ENCODE data around the gene CLCN6. TPM values are rescaled to one million over a fixed set of nuclear protein-coding genes. Genes with fewer than 3 reads are reported as not detected.
A peak's percentile ranks its signal among the peaks of the same experiment; 100 is the strongest.

CLCN6 gene
- total RNA-seq, 1 experiment from 2014 or later, result 14.0 TPM

DNA sequence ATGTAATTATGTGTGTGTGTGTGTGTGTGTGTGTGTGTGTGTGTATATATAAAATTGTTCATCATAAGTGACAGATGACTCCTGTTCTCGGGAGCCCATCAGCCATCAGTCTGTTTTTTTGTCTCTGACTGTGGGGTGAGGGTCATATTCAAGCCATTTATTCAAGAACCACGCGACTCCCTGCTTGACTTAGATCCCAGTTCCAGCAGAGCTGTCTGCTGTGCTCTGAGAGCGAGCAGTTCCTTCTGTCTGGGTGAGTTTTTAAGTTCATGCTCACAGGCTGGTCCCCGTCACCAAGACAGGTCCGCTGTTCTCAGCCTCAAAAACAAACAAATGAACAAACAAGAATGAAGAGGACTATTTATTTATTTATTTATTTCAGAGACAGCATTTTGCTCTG, 71.1 kb downstream of the CLCN6 start:
- Histone ChIP-seq H3K4me3 (ENCODE audit: insufficient read depth, low read depth, low read length) (no peak overlapping the region), H3K27me3 (ENCODE audit: control insufficient read depth, insufficient read depth, low read length) (no peaks in the 10 kb centered on the region), H3K36me3 (replicated peaks; ENCODE audit: control insufficient read depth, insufficient read depth, low read length) (no peaks in the 10 kb centered on the region)
- DNase-seq, result no peak

DNA sequence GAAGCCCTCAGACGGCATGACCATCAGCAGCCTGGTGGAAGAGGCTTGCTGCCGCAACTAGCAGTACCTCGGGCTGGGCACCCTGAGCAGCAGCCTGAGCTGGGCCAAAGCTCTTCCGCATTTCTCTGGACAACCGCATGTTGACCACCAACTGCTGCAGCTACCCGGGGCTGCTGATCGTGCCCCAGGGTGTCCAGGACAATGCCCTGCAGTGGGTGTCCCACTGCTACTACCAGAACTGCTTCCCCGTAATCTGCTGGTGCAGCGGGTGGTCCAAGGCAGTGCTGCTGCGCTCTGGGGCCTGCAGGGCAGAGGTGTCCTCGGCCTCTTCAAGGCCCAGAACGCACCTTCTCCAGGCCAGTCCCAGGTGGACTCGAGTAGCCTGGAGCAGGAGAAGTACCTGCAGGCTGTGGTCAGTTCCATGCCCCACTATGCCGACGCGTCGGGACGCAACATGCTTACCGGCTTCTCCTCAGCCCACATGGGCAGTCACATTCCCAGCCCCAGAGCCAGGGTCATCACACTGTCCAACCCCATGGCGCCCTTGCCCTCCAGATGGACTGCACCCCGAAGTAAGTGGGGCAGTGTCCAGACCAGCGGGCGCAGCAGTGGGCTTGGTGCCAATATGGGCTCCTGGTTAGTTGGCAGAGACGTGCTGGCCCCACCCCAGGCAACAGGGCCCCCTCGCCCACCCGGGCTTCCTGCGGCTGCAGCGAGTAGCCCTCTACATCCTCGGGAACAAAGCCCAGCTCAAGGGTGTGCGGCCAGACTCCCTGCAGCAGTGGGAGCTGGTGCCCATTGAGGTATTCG, 72.3 kb downstream of the CLCN6 start:
- H3K27me3 ChIP-seq (ENCODE audit: control insufficient read depth, insufficient read depth, low read length), result no peaks in the 10 kb centered on the region
- H3K36me3 ChIP-seq (replicated peaks; ENCODE audit: control insufficient read depth, insufficient read depth, low read length), result no peaks in the 10 kb centered on the region
- no peak overlapping the region for H3K4me3 ChIP-seq (ENCODE audit: insufficient read depth, low read depth, low read length)
- peak; percentile 36 for DNase-seq

DNA sequence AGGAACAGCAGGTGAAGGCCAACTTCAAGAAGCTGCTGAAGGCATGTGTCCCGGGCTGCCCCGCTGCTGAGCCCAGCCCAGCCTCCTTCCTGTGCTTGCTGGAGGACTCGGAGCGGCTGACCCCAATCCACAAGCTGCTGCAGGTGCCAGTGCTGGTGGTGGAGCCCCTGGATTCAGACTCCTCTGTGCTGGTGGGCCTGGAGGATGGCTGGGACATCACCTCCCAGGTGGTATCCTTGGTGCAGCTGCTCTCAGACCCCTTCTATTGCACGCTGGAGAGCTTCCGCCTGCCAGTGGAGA, 72.8 kb downstream of the CLCN6 start:
- DNase-seq, result peak; percentile 41
- Histone ChIP-seq H3K36me3 (replicated peaks; ENCODE audit: control insufficient read depth, insufficient read depth, low read length) (no peaks in the 10 kb centered on the region), H3K4me3 (ENCODE audit: insufficient read depth, low read depth, low read length) (no peak overlapping the region), H3K27me3 (ENCODE audit: control insufficient read depth, insufficient read depth, low read length) (no peaks in the 10 kb centered on the region)

DNA sequence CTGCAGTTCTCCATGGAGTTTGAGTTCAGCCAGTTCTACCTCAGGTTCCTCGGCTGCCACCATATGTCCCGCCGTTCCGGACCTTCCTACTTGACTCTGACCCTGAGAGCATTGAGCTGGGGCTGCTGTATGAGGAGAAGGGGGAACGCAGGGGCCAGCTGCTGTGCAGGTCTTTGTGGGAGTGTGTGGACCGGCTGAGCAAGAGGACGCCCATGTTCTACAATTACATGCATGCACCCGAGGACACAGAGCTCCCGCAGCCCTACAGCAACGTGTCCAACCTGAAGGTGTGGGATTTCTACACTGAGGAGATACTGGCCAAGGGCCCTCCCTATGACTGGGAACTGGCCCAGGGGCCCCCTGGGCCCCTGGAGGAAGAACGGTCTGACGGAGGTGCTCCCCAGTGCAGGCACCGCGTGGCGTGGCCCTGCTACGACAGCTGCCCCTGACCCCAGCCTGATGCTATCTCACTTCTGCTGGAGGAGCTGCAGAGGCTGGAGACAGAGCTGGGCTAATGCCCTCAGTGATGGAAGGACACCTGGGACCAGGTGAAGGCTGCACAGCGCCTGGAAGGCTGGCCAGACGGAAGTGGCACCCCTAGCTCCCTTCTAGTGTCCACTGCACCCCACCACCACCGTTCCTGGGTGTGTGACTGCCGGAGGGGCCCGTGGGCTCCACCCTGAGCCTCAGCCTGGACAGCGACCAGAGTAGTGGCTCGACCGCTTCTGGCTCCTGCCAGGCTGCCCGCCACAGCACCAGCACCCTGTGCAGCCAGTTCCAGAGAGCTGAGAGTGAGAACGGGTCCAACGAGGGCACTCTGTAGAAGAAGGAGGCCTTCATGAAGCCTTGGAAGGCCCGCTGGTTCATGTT, 73.6 kb downstream of the CLCN6 start:
- Histone ChIP-seq H3K27me3 (ENCODE audit: control insufficient read depth, insufficient read depth, low read length) (no peaks in the 10 kb centered on the region), H3K36me3 (replicated peaks; ENCODE audit: control insufficient read depth, insufficient read depth, low read length) (no peaks in the 10 kb centered on the region), H3K4me3 (ENCODE audit: insufficient read depth, low read depth, low read length) (no peak overlapping the region)
- DNase-seq, result peak; percentile 35

DNA sequence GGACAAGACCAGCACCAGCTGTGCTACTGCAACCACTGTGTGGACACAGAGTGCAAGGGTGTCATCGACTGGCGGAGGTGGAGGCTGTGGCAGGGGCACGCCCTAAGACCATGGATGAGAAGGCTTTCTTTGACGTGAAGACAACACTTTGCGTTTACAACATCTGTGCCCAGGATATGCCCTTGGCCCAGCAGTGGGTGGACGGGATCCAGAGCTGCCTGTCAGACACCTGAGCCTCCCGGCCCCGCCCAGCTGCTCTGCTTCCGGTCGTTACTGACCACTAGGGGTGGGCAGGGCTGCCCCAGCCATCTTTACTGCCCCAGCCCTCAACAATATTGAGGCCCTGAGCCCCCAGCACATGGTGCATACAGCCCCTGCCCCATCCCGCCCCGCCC, 74.2 kb downstream of the CLCN6 start:
- Histone ChIP-seq H3K4me3 (ENCODE audit: insufficient read depth, low read depth, low read length) (no peak overlapping the region), H3K27me3 (ENCODE audit: control insufficient read depth, insufficient read depth, low read length) (no peaks in the 10 kb centered on the region), H3K36me3 (replicated peaks; ENCODE audit: control insufficient read depth, insufficient read depth, low read length) (no peaks in the 10 kb centered on the region)
- peak; percentile 58 for DNase-seq

DNA sequence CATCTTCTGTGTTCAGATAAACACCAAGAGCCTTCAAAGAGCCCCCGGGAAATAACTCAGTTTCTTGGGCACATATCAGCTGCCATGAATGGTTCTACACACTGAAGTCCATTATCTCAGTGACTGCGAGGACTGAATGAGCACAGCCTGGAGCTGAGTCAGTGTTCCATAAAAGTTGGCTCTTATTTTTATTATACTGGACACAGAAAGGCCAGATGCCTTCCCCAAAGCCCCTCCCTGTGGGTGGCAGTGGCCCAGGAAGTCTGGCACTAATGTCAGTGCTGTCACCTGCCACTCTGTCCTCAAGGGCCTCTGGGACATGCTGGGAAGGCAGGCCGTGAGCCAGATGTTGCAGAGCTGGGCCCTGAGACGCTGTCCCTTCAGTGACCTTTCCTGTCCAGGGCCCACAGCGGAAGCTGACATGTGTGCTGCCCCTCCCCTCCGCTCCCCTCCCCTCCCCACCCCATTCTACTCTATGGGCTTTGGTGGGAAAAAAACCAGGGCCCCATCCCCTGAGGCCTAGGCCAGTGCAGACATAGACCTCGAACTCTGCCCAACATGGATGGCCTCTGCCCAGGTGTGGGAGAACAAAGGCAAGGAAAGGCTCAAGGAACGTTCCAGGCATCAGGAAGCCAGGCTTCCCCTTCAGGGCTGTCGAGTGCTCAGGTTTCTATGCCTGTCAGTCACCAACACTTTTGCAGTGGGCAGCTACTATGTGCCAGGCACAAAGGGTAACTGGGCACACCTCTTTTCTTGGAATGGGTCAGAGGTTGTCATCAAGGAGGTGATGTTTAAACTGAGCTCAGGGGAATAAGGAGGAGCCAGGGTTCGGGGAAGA, 75.1 kb downstream of the CLCN6 start:
- no peaks in the 10 kb centered on the region for H3K27me3 ChIP-seq (ENCODE audit: control insufficient read depth, insufficient read depth, low read length)

DNA sequence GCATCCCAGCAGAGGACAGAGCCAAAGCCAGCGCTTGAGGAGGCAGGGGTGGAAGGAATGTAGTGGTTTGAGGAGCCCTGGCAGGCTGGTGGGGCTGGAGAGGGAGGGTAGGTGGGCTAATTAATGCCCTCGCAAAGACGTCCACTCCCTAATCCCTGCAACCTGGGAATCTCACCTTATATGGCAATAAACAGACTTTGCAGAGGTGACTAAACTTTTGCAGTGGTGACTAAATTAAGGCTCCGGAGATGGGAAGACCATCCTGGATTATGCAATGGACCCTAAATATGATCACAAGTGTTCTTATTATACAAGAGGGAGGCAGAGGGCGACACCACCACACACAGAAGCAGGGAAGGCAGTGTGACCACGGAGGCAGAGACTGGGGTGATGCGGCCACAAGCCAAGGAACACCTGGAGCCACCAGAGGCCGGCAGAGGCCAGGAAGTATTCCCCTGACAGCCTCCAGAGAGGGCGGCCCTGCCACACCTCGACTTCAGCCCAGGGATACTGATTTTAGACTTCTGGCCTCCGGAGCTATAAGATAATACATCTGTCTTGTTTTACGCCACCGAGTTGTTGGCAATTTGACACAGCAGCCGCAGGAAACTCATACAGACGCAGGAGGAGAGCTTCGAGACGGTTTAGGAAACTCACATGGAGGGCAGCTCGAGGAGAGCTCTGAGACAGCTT, 75.9 kb downstream of the CLCN6 start:
- DNase-seq, result no peak
- Histone ChIP-seq H3K4me3 (ENCODE audit: insufficient read depth, low read depth, low read length) (no peak overlapping the region), H3K36me3 (replicated peaks; ENCODE audit: control insufficient read depth, insufficient read depth, low read length) (no peaks in the 10 kb centered on the region), H3K27me3 (ENCODE audit: control insufficient read depth, insufficient read depth, low read length) (no peaks in the 10 kb centered on the region)

More for the DNA sequence above, 75.1 kb downstream of the CLCN6 start:
- DNase-seq, result peak; percentile 36
- H3K4me3 ChIP-seq (ENCODE audit: insufficient read depth, low read depth, low read length), result no peak overlapping the region
- no peaks in the 10 kb centered on the region for H3K36me3 ChIP-seq (replicated peaks; ENCODE audit: control insufficient read depth, insufficient read depth, low read length)

DNA sequence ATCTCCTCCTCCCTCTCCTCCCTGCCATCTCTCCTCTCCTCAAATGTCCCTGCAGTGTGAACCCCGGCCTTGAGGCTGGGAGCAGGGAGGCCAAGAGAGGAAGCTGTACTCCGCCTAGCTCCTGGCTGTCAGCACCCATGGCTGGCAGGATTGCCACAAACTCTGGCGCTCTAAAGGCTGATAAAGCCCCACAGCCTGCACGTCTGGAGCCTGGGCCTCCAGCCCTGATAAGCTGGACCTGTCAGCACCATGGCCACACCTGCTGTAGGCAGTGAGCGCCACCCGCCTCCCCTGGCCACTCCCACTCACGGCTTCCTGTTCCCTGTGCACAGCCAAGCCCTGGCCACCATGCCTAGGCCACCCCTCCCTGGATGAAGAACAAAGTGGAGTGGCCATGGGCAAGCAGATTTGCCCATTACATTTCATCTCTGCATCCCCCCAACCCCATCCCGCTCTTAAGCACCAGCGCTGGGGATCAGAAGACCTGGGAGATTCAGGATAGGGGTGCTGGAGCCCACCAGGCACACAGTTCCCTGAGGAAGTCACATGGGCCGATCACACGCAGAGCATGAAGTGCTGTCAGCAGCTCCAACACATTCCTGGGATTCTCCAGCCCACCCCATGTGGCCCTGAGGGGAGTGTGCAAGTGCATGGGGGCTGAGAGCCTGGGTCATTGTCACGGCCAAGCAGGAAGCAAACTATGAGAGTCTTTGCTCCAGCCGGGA, 77.0 kb downstream of the CLCN6 start:
- peak; percentile 84 for DNase-seq
- H3K27me3 ChIP-seq (ENCODE audit: control insufficient read depth, insufficient read depth, low read length), result no peaks in the 10 kb centered on the region
- no peak overlapping the region for H3K4me3 ChIP-seq (ENCODE audit: insufficient read depth, low read depth, low read length)
- no peaks in the 10 kb centered on the region for H3K36me3 ChIP-seq (replicated peaks; ENCODE audit: control insufficient read depth, insufficient read depth, low read length)

DNA sequence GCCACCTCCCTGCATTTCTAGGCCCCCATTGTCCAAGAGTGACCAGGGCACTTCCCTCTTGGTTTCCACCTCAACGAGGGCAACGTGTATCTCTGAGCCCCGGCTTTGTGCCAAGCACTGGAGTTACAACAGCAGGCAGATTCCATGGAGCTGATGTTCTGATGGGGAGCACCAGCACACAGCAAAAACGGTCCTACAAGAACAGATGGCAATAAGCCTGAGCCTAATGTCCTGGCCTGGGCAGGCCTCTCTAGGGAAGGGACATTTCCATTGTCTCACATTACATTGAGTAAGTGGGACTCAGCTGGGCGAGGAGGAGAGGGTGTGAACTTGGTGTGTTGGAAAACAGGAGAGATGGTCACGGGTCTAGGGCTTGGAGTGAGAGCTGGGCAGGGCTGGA, 79.9 kb downstream of the CLCN6 start:
- DNase-seq, result no peak
- no peaks in the 10 kb centered on the region for H3K27me3 ChIP-seq (ENCODE audit: control insufficient read depth, insufficient read depth, low read length)
- no peak overlapping the region for H3K4me3 ChIP-seq (ENCODE audit: insufficient read depth, low read depth, low read length)
- H3K36me3 ChIP-seq (replicated peaks; ENCODE audit: control insufficient read depth, insufficient read depth, low read length), result no peaks in the 10 kb centered on the region

DNA sequence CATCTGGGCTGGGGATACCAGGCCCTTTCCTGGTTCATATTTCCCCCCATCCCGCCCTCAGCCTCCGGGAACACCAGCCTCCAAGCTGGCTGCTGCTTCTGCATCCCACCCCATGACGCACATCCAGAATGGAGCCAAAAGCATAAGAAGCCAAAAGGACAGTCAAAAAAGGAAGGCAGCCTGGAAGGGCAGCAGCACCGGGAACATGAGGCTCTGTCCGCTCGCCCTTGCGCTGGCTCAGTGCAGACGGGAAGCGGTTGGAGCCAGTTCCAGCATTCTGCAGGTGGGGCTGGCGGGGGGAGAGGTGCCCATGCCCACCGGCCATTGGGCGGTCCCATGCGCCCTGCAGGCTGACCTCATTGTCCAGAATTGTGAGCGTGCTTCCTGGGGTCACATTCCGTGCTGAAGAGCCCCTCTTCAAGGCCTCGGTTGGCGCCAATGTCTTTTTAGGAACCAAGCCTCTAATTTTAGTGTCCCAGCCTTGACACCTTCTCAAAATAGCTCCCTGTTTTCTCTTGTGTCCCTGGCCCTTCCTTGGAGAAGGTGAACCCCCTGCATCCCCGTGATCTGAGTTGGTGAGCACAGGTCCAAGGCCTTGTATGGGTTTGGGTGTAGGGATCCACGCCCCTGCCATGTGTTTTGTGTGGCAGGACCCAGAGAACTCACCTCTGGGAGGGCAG, 81.1 kb downstream of the CLCN6 start:
- no peaks in the 10 kb centered on the region; the same call in 1 of the 2 replicates for H3K27me3 ChIP-seq (ENCODE audit: control insufficient read depth, insufficient read depth, low read length)
- H3K4me3 ChIP-seq (ENCODE audit: insufficient read depth, low read depth, low read length), result no peak overlapping the region
- no peaks in the 10 kb centered on the region for H3K36me3 ChIP-seq (replicated peaks; ENCODE audit: control insufficient read depth, insufficient read depth, low read length)
- DNase-seq, result no peak

DNA sequence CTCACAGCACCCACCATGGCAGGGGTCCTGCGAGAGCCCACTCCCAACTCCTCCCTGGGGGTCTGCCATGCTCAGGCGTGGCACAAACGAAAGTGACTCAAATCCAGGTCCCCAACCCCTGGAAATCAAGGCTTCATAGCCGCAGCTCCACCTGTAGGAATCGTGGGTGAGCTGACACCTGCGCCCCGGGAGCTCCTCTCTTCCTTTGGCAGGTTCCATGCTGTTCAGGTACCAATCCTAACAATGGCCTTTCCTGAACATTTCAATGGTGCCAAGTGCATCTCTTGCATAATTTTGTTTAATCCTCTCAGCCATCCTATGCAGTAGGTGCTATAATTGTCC, 81.6 kb downstream of the CLCN6 start:
- peak; percentile 76 for DNase-seq
- no peaks in the 10 kb centered on the region; the same call in 1 of the 2 replicates for H3K27me3 ChIP-seq (ENCODE audit: control insufficient read depth, insufficient read depth, low read length)
- H3K4me3 ChIP-seq (ENCODE audit: insufficient read depth, low read depth, low read length), result no peak overlapping the region

DNA sequence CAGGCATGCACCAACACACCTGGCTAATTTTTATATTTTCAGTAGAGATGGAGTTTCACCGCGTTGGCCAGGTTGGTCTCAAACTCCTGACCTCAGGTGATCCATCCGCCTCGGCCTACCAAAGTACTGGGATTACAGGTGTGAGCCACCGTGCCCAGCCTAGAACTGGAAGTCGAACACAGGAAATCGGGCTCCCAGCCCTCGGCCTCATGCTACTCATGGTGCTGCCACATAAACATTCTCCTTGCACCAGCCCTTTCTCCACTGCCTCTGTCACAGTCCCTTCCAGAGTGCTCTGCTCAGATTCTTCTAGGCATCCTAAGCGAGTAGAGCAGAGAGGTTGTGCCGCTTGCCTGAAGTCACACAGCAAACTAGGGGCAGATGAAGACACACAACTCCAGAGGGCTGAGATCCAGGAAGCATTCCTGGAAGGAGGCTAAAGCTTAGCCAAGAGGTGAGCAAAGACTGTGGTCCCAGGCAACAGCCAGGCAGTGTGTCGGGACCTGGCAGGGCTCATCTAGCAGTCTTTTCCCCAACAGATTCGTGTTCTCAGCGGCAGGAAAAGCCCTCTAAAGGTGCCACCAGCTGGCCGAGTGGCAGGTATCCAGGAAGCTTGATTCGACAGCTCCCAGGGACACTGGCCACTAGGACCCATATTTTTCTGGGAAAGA, 82.3 kb downstream of the CLCN6 start:
- no peak overlapping the region for H3K4me3 ChIP-seq (ENCODE audit: insufficient read depth, low read depth, low read length)
- H3K27me3 ChIP-seq (ENCODE audit: control insufficient read depth, insufficient read depth, low read length), result no peaks in the 10 kb centered on the region; the same call in 1 of the 2 replicates
- H3K36me3 ChIP-seq (replicated peaks; ENCODE audit: control insufficient read depth, insufficient read depth, low read length), result no peaks in the 10 kb centered on the region
- DNase-seq, result no peak

More for the DNA sequence above, 81.6 kb downstream of the CLCN6 start:
- H3K36me3 ChIP-seq (replicated peaks; ENCODE audit: control insufficient read depth, insufficient read depth, low read length), result no peaks in the 10 kb centered on the region

DNA sequence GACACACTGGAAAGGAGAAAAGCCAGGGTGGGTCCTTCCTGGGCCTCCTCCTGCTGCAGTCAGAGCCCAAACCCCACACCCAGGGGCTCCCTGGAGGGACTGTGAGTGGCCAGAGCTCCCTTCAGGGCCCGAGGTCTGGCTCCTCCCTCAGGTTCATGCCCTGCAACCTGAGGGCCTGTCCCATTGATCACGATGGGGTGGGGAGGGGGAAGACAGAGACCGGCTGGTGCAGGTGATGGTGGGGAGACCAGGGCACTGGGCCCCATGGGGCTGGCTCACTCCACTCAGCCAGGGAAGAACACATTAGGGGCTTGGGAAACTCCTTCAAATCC, 82.9 kb downstream of the CLCN6 start:
- Histone ChIP-seq H3K4me3 (ENCODE audit: insufficient read depth, low read depth, low read length) (no peak overlapping the region), H3K27me3 (ENCODE audit: control insufficient read depth, insufficient read depth, low read length) (no peaks in the 10 kb centered on the region; the same call in 1 of the 2 replicates), H3K36me3 (replicated peaks; ENCODE audit: control insufficient read depth, insufficient read depth, low read length) (no peaks in the 10 kb centered on the region)
- peak; percentile 60 for DNase-seq
